C4-2B (cell line): Measurements from ENCODE around the gene COL15A1.
"Not testable (repeated sequence)": the region's sequence is repeated elsewhere in the genome, so short reads cannot be mapped to it uniquely, and the experiment has no call there.

Experiments
- H3K27ac ChIP-seq: fragments of 450-650 bp; 2 replicates; pipeline ENCODE4 v1.5.1; 2017
- CTCF ChIP-seq: fragments of 450-650 bp; conservative IDR thresholded peaks from 2 replicates; pipeline ENCODE4 v1.5.1; 2017; ENCODE audit warnings: mild to moderate bottlenecking
- ZFX ChIP-seq: fragments of 450-650 bp; IDR thresholded peaks from 2 replicates; pipeline ENCODE4 v1.6.1; 2017

The COL15A1 gene

DNA sequence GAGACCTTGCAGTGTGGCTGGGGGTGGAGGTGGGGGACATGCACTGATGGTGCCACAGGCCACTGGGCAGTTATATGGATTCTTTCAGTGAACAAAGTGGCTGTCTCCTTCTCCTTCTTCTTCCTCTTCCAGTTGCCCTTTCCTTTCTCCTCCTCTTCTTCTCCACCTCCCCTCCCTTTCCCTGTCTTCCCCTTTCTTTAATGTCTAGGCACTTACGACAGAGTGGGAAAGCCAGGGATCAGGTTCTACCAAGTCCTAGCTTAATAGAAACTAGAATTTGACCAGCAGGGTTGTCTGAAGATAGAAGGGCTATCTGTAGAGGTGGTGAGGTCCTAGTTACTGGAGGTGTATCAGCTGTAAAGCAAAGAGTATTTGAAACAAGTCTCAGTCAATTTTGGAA, 62.8 kb downstream of the COL15A1 start:
- H3K27ac ChIP-seq = no peak overlapping the region
- TF ChIP-seq ZFX (no peak), CTCF (no peak)

DNA sequence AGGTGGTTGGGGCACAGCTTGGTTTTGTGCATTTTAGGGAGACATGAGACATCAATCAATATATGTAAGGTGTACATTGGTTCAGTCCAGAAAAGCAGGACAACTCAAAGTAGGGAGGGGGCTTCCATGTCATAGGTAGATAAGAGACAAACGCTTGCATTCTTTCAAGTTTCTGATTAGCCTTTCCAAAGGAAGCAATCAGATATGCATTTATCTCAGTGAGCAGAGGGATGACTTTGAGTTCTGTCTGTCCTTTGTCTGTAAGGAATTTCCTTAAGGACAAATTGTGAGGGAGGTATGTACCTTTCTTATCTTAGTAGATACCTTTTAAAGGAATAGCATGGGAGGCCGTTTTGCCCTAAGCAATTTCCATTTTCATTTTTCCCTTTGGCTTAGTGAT, 63.3 kb downstream of the COL15A1 start:
- no peak overlapping the region for H3K27ac ChIP-seq
- TF ChIP-seq CTCF (no peak), ZFX (no peak)

DNA sequence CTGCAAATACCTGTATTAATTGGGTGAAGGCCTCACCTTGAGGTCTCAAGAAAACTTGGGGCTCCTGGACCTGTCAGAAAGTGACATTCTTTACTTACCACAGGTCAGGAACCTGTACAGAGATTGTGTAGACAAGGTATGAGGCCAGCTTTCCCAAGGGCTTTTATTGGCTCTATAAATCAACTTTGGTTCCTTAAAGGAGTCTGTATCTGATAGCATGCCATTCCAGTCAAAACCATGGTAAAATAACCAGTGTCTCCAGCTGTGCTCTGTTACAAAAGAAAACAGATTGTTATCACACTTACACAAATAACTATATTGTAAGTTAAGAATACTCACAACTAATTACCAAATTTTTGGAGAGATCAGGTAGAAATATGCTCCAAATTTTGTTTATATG, 64.5 kb downstream of the COL15A1 start:
- no peak overlapping the region for H3K27ac ChIP-seq
- TF ChIP-seq ZFX = no peak
- no peak for TF ChIP-seq CTCF

DNA sequence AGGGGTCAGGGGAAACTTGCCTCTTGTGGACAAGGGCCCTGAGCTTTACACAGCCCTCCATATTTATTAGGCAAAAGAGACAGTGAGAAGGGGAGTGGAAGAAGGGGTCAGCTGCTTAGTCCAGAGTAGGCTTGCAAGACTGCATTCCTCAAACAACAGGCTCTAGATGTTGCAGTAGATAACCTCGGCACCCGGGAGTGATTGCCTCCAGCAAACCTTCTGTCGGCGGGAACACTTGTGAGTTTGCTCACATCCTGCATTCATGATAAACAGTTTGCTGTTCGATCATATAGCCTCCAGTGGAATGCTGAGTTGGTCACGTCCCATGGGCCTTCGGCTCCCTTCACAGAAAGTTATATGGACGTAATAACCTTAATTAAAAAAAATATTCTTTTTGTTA, 66.7 kb downstream of the COL15A1 start:
- not testable (repeated sequence) for H3K27ac ChIP-seq

GRCh38 chr9:99011161-99011709, 67.5 kb downstream of the COL15A1 start:
- H3K27ac ChIP-seq = no peak overlapping the region
- TF ChIP-seq ZFX (no peak), CTCF (no peak)

DNA sequence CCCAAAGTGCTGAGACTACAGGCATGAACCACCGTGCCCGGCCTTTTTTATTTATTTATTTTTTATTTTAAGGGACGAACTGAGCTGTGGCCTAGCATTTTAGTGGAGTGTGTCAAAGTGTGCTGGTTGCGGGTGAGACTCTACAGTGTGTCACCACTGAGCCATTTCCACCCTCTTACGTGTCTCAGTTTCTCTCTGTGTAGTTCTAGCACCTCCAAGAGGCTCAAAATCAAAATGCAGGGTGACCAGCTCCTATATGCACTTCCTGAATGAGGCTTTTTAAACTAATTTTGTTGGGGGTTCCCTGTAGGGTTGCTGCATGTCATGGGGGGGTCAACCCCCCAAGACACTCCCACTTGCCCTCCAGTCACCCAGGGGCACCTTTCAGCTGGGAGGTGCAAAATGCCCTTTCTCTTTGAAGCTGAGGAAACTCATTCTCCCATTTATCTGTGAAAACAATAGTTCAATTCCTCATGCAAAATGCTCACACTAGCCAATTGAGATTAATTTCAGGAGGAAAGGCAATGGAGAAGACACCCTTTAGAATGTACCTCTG, 69.3 kb downstream of the COL15A1 start:
- no peak overlapping the region for H3K27ac ChIP-seq
- no peak for TF ChIP-seq CTCF
- no peak for TF ChIP-seq ZFX

- TF ChIP-seq ZFX (no peak), CTCF (no peak)
- no peak overlapping the region for H3K27ac ChIP-seq
These were observed 69.8 kb downstream of the COL15A1 start for GRCh38 chr9:99013550-99013949.

GRCh38 chr9:99015448-99015847, 71.7 kb downstream of the COL15A1 start:
- no peak overlapping the region for H3K27ac ChIP-seq
- no peak for TF ChIP-seq ZFX
- TF ChIP-seq CTCF = no peak
